Urinary bladder (tissue), 4 donors: ENCODE measurements around the gene BCL11A. TPM values are rescaled to one million over a fixed set of nuclear protein-coding genes. Genes with fewer than 3 reads are reported as not detected.

Source experiments
- DNase-seq: peaks from one replicate; pipeline ENCODE4 v3.0.0-alpha.2; 2015; ENCODE audit errors: extremely low spot score
- H3K27ac ChIP-seq: one replicate; pipeline ENCODE4 v1.5.1; 2013; ENCODE audit warnings: low read depth, mild to moderate bottlenecking, moderate library complexity
- H3K36me3 ChIP-seq: one replicate; pipeline ENCODE4 v1.6.1; 2013; ENCODE audit warnings: mild to moderate bottlenecking, moderate library complexity; ENCODE audit not compliant: insufficient read depth
- H3K4me1 ChIP-seq: one replicate; pipeline ENCODE4 v1.6.1; 2013; ENCODE audit warnings: mild to moderate bottlenecking, moderate library complexity; ENCODE audit not compliant: insufficient read depth
- H3K4me3 ChIP-seq: one replicate; pipeline ENCODE4 v1.5.1; 2013; ENCODE audit warnings: low read depth, low read length
- WGBS: extraction: QIAGEN DNeasy Blood & Tissue Kit; methylation state at CpG from one replicate; pipeline ENCODE4 v1.1.7; 2013; 5-methylcytosine and 5-hydroxymethylcytosine counted together
- polyA plus RNA-seq: library from polyadenylated mRNA; stranded (reverse); fragments of 200-250 nt; gene quantifications from one replicate; pipeline ENCODE4 v1.2.3, GENCODE V29; 2013
- total RNA-seq: library from RNA; depleted of rRNA; stranded (reverse); fragments of >200 nt; gene quantifications from one replicate; pipeline ENCODE4 v1.2.3, GENCODE V29; 2014
- donor health status: healthy with polysubstance abuse.
- donor health status: healthy.

The BCL11A gene
- total and polyA plus RNA-seq, 2 donors, result 2.4 to 10.9 TPM

- Histone ChIP-seq H3K4me3 (no peak overlapping the region), H3K27ac (no peak overlapping the region), H3K4me1 (no peaks in the 10 kb centered on the region), H3K36me3 (no peaks in the 10 kb centered on the region)
- WGBS, result 88% methylated on average over 8 of the region's 8 CpGs
- DNase-seq, result no peak
Measured at GRCh38 chr2:60446413-60447267, 106.8 kb downstream of the BCL11A start.

DNA sequence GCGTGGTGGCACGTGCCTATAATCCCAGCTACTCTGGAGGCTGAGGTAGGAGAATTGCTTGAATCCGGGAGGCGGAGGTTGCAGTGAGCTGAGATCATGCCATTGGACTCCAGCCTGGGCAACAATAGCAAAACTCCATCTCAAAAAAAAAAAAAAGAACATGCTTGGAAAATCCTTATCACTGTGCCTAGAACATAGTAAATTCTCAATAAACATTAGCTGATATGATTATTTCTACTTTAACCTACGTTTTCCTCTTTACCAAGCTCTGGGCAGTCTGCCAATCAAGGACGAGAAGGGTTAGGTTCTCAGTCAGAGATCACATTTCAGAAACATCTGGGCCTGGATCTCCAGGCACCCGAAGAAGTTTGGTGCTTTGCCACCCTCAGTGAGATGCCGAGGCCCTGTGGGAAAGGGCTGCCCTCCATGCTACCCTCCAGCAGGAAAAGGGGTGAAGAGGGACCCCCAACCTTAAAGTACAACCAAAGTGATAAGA, 107.7 kb downstream of the BCL11A start:
- 50% methylated on average over 8 of the region's 8 CpGs for WGBS
- Histone ChIP-seq H3K4me3 (no peak overlapping the region), H3K4me1 (no peaks in the 10 kb centered on the region), H3K36me3 (no peaks in the 10 kb centered on the region), H3K27ac (no peak overlapping the region)
- DNase-seq, result no peak

DNA sequence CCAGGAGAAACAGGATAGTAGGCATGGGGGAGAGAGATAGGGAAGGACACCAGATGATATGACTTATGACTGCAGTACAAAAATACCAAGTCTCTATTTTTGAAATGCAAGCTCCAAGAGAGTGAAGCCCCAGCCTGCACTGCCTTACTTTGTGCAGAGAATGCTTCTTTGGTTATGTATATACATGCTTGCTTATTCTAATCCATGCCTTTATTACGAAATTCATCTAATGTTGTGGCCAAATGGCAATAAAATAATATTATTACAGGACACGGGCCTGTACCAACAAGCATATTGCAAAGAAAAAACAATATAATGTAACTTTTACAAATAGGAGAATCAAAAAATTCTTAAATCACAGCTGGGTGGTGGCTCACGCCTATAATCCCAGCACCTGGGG, 110.8 kb downstream of the BCL11A start:
- no peaks in the 10 kb centered on the region for H3K36me3 ChIP-seq
- H3K27ac ChIP-seq, result no peak overlapping the region
- no peak for DNase-seq
- no peak overlapping the region for H3K4me3 ChIP-seq
- WGBS, result 73% methylated on average over 3 of the region's 3 CpGs
- no peaks in the 10 kb centered on the region for H3K4me1 ChIP-seq

GRCh38 chr2:60441800-60442199, 111.7 kb downstream of the BCL11A start:
- DNase-seq, result no peak
- H3K4me3 ChIP-seq, result no peak overlapping the region
- WGBS, result 74% methylated on average over 5 of the region's 5 CpGs

DNA sequence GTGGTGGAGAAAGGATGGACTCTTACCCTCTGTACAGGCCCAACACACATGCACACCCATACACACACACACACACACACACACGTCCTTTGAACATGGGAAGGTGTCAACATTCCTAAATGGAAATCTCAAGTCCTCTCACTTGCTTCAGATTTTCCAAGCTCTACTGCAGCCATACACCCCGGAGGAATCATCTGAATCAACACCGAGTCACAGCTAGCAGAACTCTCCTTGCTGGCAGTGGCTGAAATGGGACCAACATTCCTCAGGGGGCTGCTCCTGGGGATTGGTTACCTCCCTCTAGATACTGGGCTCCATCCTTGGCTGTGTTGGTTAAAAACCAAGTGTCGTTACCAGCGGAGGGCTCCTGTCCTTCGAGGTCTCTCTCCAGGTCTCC, 112.7 kb downstream of the BCL11A start:
- Histone ChIP-seq H3K27ac (no peak overlapping the region), H3K36me3 (no peaks in the 10 kb centered on the region), H3K4me1 (no peaks in the 10 kb centered on the region), H3K4me3 (no peak overlapping the region)
- 92% methylated on average over 6 of the region's 6 CpGs for WGBS
- DNase-seq, result no peak

More at GRCh38 chr2:60441800-60442199, 111.7 kb downstream of the BCL11A start:
- no peaks in the 10 kb centered on the region for H3K4me1 ChIP-seq
- H3K27ac ChIP-seq, result no peak overlapping the region
- no peaks in the 10 kb centered on the region for H3K36me3 ChIP-seq

GRCh38 chr2:60440079-60440766, 113.2 kb downstream of the BCL11A start:
- no peak for DNase-seq
- WGBS, result 96% methylated on average over 3 of the region's 3 CpGs
- no peaks in the 10 kb centered on the region for H3K36me3 ChIP-seq
- no peak overlapping the region for H3K27ac ChIP-seq
- H3K4me3 ChIP-seq, result no peak overlapping the region
- no peaks in the 10 kb centered on the region for H3K4me1 ChIP-seq

- no peak for DNase-seq
- WGBS, result 64% methylated on average over 20 of the region's 20 CpGs
Measured at GRCh38 chr2:60439219-60439974, 114.1 kb downstream of the BCL11A start.

DNA sequence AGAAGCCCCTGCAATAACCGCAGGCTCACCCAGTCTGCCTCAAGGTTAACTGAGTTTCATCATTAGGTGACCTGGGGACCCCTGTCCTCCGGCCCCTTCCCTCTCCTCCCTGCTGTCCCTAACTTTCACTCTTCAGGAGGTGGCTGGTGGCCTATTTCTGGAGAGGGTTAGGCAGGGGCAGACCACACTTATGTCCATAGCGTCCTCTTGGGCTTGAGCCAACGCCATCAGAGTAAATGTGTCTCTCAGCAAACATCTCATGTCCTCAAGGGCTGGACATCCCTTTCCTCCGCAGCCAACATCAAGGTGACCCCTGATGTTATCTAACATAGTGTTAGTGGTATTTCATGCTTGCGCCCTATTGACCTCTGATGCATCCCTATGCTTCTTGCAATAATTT, 114.8 kb downstream of the BCL11A start:
- Histone ChIP-seq H3K4me1 (no peaks in the 10 kb centered on the region), H3K36me3 (no peaks in the 10 kb centered on the region)
- no peak for DNase-seq

More at GRCh38 chr2:60439219-60439974, 114.1 kb downstream of the BCL11A start:
- Histone ChIP-seq H3K4me3 (no peak overlapping the region), H3K27ac (no peak overlapping the region), H3K36me3 (no peaks in the 10 kb centered on the region), H3K4me1 (no peaks in the 10 kb centered on the region)

DNA sequence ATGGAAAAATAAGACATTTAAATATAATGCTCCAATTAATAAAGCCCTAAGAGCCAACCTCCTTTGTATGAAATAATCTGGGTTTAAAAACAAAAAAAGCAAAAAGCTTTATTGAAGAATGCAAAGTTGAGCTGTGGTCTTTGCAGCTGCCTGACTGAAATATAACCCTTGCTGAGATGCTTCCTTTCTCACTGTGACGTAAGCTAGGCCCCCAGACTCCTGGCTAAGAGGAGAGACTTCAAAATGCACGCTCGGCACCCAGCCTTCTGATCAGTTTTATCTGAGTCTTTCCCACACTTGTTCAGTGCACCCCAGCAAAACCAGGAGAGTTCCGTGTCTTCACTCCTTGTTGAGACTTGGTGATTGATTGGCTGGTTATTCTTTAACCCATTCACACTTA, 115.3 kb downstream of the BCL11A start:
- DNase-seq, result no peak
- H3K4me3 ChIP-seq, result no peak overlapping the region
- H3K27ac ChIP-seq, result no peak overlapping the region
- WGBS, result 86% methylated on average over 4 of the region's 4 CpGs
- no peaks in the 10 kb centered on the region for H3K4me1 ChIP-seq
- H3K36me3 ChIP-seq, result no peaks in the 10 kb centered on the region

More for the DNA sequence above, 114.8 kb downstream of the BCL11A start:
- H3K27ac ChIP-seq, result no peak overlapping the region
- 92% methylated on average over 6 of the region's 6 CpGs for WGBS
- no peak overlapping the region for H3K4me3 ChIP-seq

GRCh38 chr2:60437080-60437696, 116.3 kb downstream of the BCL11A start:
- Histone ChIP-seq H3K4me1 (no peaks in the 10 kb centered on the region), H3K4me3 (no peak overlapping the region), H3K36me3 (no peaks in the 10 kb centered on the region), H3K27ac (no peak overlapping the region)
- no peak for DNase-seq
- 75% methylated on average over 7 of the region's 7 CpGs for WGBS

DNA sequence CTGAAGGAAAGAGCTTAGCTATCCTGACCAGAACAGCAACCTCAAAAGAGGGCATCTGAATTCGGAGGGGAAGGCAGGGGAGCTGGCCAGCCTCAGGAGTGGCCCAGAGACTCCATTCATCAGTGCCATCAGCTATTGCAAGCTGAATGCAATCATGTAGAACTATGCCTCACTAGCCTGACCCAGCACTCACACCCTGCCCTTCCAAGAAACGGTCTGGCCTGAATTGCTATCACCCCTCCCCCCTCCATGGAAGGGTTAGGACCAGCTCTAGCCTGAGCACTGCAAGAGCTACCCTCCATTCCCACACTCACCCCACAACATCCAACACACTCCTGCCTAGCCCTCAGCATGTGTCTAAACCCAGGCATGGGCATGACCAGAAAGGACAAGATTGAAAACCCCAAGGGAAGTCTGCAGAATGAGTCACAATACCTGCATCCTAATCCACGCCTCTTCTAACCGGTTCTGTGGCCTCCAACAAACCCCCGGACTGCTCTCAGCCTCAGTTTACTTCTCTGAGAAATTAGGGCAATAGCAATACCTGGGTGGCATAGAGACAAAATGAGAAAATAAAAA, 120.3 kb downstream of the BCL11A start:
- 72% methylated on average over 5 of the region's 5 CpGs for WGBS
- H3K4me3 ChIP-seq, result no peak overlapping the region
- no peak for DNase-seq

DNA sequence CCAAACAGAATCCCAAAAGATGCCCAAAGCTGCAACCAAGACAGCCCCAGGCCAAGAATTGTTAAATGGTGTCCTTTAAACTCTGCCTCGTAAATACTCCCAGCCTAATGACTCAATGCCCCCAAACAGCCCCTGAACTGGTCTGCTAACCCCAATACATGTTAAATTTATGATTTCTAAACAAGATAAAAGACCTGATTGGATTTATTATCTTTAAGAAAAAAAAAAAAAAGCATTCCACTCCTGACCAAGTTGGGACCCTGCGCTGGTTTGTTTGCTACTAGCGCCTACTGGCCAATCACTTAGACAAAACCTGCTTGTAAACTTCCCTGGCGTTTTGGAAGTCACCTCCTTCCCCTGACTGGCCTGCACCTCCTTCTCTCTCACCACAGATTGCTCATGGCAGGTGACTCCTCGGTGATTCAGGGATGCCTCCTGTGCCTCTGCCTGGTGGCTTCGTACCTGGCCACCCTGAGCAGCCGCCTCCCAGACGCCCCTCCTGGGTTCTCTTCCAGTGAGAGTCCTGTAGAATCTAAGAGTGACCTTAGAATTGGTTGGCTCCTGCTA, 121.3 kb downstream of the BCL11A start:
- H3K4me1 ChIP-seq, result no peaks in the 10 kb centered on the region
- no peak overlapping the region for H3K4me3 ChIP-seq
- no peaks in the 10 kb centered on the region for H3K36me3 ChIP-seq
- WGBS, result 80% methylated on average over 8 of the region's 8 CpGs
- DNase-seq, result no peak
- H3K27ac ChIP-seq, result no peak overlapping the region

More for the DNA sequence above, 120.3 kb downstream of the BCL11A start:
- H3K36me3 ChIP-seq, result no peaks in the 10 kb centered on the region
- H3K4me1 ChIP-seq, result no peaks in the 10 kb centered on the region
- H3K27ac ChIP-seq, result no peak overlapping the region
